Measurements from ENCODE around the gene JAZF1. TPM values are rescaled to one million over a fixed set of nuclear protein-coding genes. Genes with fewer than 3 reads are reported as not detected.

The JAZF1 gene
- polyA plus RNA-seq, 3 donors, result 12.1 to 18.1 (median 17.2) TPM

DNA sequence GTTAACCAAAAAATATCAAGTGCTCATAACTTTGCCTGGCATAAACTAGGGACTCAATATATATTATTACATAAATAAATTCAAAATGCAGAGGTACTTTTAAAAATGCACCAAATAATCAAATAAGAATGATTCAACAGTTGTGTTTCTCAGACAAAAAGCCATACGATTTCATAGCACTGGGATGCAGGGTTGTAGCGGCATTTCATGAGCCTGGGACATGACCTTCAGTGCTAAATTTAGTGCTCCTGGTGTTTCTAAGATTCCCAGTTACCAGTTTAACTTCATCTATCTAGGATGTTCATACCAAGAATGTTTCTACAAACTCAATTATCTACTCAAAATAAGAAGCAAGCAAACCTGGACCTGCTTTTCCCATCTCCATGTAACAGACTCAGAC is 4.0 kb downstream of the JAZF1 start:
- Mint-ChIP-seq H3K27me3 (ENCODE audit: low read depth in 3 of 3) (peaks cover 0 to 3% (median 0%) of the 10 kb centered on the region in 3 donors), H3K4me1 (peaks cover 41% of the 10 kb centered on the region), H3K9me3 (no peaks in the 10 kb centered on the region), H3K36me3 (peaks cover 6 to 14% of the 10 kb centered on the region in 2 donors), H3K4me3 (no peak overlapping the region), H3K27ac (no peak overlapping the region)
- TF ChIP-seq, protein P1, sequence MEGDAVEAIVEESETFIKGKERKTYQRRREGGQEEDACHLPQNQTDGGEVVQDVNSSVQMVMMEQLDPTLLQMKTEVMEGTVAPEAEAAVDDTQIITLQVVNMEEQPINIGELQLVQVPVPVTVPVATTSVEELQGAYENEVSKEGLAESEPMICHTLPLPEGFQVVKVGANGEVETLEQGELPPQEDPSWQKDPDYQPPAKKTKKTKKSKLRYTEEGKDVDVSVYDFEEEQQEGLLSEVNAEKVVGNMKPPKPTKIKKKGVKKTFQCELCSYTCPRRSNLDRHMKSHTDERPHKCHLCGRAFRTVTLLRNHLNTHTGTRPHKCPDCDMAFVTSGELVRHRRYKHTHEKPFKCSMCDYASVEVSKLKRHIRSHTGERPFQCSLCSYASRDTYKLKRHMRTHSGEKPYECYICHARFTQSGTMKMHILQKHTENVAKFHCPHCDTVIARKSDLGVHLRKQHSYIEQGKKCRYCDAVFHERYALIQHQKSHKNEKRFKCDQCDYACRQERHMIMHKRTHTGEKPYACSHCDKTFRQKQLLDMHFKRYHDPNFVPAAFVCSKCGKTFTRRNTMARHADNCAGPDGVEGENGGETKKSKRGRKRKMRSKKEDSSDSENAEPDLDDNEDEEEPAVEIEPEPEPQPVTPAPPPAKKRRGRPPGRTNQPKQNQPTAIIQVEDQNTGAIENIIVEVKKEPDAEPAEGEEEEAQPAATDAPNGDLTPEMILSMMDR (IDR thresholded peaks at IDR 0.05), result no peak
- 100% methylated on average over 2 of the region's 2 CpGs for WGBS (ENCODE audit: insufficient coverage)
- H2AFZ ChIP-seq (ENCODE audit: insufficient read depth, low read depth, low read length, poor library complexity, severe bottlenecking), result no peak overlapping the region
- peaks cover 0 to 6% of the 10 kb centered on the region in 2 donors for H3K36me3 ChIP-seq (replicated peaks in 1 of 2; ENCODE audit: control insufficient read depth in 1 of 2, insufficient read depth in 2 of 2, low read length in 2 of 2)
- H3K4me2 ChIP-seq (replicated peaks; ENCODE audit: extremely low read depth, low read length, poor library complexity, severe bottlenecking), result no peak overlapping the region
- no peaks in the 10 kb centered on the region for H3K27me3 ChIP-seq (ENCODE audit: control insufficient read depth in 2 of 2, insufficient read depth in 2 of 2, low read length in 2 of 2)
- no peak overlapping the region for H3K27ac ChIP-seq (ENCODE audit: low read depth in 1 of 2, low read length in 2 of 2)
- H3K9me3 ChIP-seq (replicated peaks in 1 of 2; ENCODE audit: control insufficient read depth in 1 of 2, insufficient read depth in 1 of 2, low read length in 2 of 2), result no peaks in the 10 kb centered on the region
- intact Hi-C loops (cut with micrococcal nuclease), result loop anchor here in 1 of 2 donors (5.0 kb wide), 2 partner anchors 34 to 66 kb away; no protein-coding TSS in a partner anchor
- H3K4me1 ChIP-seq (ENCODE audit: control insufficient read depth in 1 of 2, insufficient read depth in 2 of 2, low read length in 2 of 2), result peaks cover 17 to 22% of the 10 kb centered on the region in 2 donors
- peaks cover 80% of the 10 kb centered on the region for H3K79me2 ChIP-seq (ENCODE audit: insufficient read depth, low read length)
- H4K20me1 ChIP-seq (ENCODE audit: insufficient read depth, low read length), result peaks cover 58% of the 10 kb centered on the region
- no peak overlapping the region for H3K4me3 ChIP-seq (replicated peaks in 1 of 3; ENCODE audit: low read depth in 2 of 3, low read length in 3 of 3)
- no peak overlapping the region for H3K9ac ChIP-seq (ENCODE audit: insufficient read depth, low read length, poor library complexity, severe bottlenecking)
- no peak for DNase-seq

- Histone ChIP-seq H3K27ac (ENCODE audit: low read depth in 1 of 2, low read length in 2 of 2) (no peak overlapping the region), H3K79me2 (ENCODE audit: insufficient read depth, low read length) (peaks cover 85% of the 10 kb centered on the region), H3K36me3 (replicated peaks in 1 of 2; ENCODE audit: control insufficient read depth in 1 of 2, insufficient read depth in 2 of 2, low read length in 2 of 2) (peaks cover 0 to 6% of the 10 kb centered on the region in 2 donors), H3K4me1 (ENCODE audit: control insufficient read depth in 1 of 2, insufficient read depth in 2 of 2, low read length in 2 of 2) (peaks cover 13 to 20% of the 10 kb centered on the region in 2 donors), H3K4me2 (replicated peaks; ENCODE audit: extremely low read depth, low read length, poor library complexity, severe bottlenecking) (no peak overlapping the region), H3K4me3 (replicated peaks in 1 of 3; ENCODE audit: low read depth in 2 of 3, low read length in 3 of 3) (no peak overlapping the region), H3K9me3 (replicated peaks in 1 of 2; ENCODE audit: control insufficient read depth in 1 of 2, insufficient read depth in 1 of 2, low read length in 2 of 2) (no peaks in the 10 kb centered on the region), H2AFZ (ENCODE audit: insufficient read depth, low read depth, low read length, poor library complexity, severe bottlenecking) (no peak overlapping the region), H3K9ac (ENCODE audit: insufficient read depth, low read length, poor library complexity, severe bottlenecking) (no peak overlapping the region), H4K20me1 (ENCODE audit: insufficient read depth, low read length) (peaks cover 63% of the 10 kb centered on the region), H3K27me3 (ENCODE audit: control insufficient read depth in 2 of 2, insufficient read depth in 2 of 2, low read length in 2 of 2) (no peaks in the 10 kb centered on the region)
- Mint-ChIP-seq H3K27me3 (ENCODE audit: low read depth in 3 of 3) (peaks cover 0 to under 1% (median 0%) of the 10 kb centered on the region in 3 donors), H3K9me3 (no peaks in the 10 kb centered on the region), H3K36me3 (peaks cover 9 to 15% of the 10 kb centered on the region in 2 donors), H3K4me3 (no peak overlapping the region), H3K27ac (peak overlapping the region in 2 of 7 donors; percentile 13 to 34), H3K4me1 (peaks cover 38% of the 10 kb centered on the region)
- no peak for DNase-seq
- WGBS (ENCODE audit: insufficient coverage), result 96% methylated on average over 3 of the region's 4 CpGs
- TF ChIP-seq, protein P1 (IDR thresholded peaks at IDR 0.05), result no peak
- intact Hi-C loops (cut with micrococcal nuclease), result loop anchor here in 1 of 2 donors (5.0 kb wide), 2 partner anchors 34 to 66 kb away; no protein-coding TSS in a partner anchor
These were observed 4.4 kb downstream of the JAZF1 start for GRCh38 chr7:28176174-28176573.
